ENCODE measurements around the gene ARSG. TPM values are rescaled to one million over a fixed set of nuclear protein-coding genes. Genes with fewer than 3 reads are reported as not detected.

The ARSG gene
- total RNA-seq, 4 donors from 2014 or later, result 9.1 to 28.3 (median 18.1) TPM

GRCh38 chr17:68429881-68430280 is 138.6 kb downstream of the ARSG start:
- H3K9me3 ChIP-seq, result no peaks in the 10 kb centered on the region
- peaks cover 61 to 65% of the 10 kb centered on the region in 2 donors for H3K36me3 ChIP-seq
- no peaks in the 10 kb centered on the region for H3K27me3 ChIP-seq
- no peak overlapping the region for H3K4me3 ChIP-seq (replicated peaks in 1 of 3)
- H3K4me1 ChIP-seq, result peaks cover 7 to 21% of the 10 kb centered on the region in 2 donors
- no peak for DNase-seq
- H3K27ac ChIP-seq, result no peak overlapping the region
- TF ChIP-seq CTCF (IDR thresholded peaks at IDR 0.05) (no peak), POLR2A (IDR thresholded peaks at IDR 0.05) (no peak)
- WGBS, 2 donors, result 91 to 95% methylated on average over 11 of the region's 11 CpGs
- intact Hi-C loops (cut with DNase I), result no loop called here

GRCh38 chr17:68431045-68431608 is 139.8 kb downstream of the ARSG start:
- Histone ChIP-seq H3K27ac (no peak overlapping the region), H3K4me1 (peaks cover 10 to 19% of the 10 kb centered on the region in 2 donors), H3K9me3 (no peaks in the 10 kb centered on the region), H3K4me3 (replicated peaks in 1 of 3) (no peak overlapping the region), H3K36me3 (peaks cover 59 to 65% of the 10 kb centered on the region in 2 donors), H3K27me3 (no peaks in the 10 kb centered on the region)
- TF ChIP-seq POLR2A (IDR thresholded peaks at IDR 0.05), result no peak
- TF ChIP-seq CTCF (IDR thresholded peaks at IDR 0.05), result no peak
- WGBS, 2 donors, result 89 to 90% methylated on average over 13 of the region's 13 CpGs
- no peak for DNase-seq
- intact Hi-C loops (cut with DNase I), result no loop called here

GRCh38 chr17:68431661-68432071 is 140.4 kb downstream of the ARSG start:
- no peaks in the 10 kb centered on the region for H3K9me3 ChIP-seq
- TF ChIP-seq CTCF (IDR thresholded peaks at IDR 0.05) (peak in 3 of 6 experiments; percentile 42 to 69 (median 46)), POLR2A (IDR thresholded peaks at IDR 0.05) (no peak)
- H3K27me3 ChIP-seq, result no peaks in the 10 kb centered on the region
- H3K36me3 ChIP-seq, result peaks cover 59 to 63% of the 10 kb centered on the region in 2 donors
- 45 to 56% methylated on average over 15 of the region's 15 CpGs for WGBS, 2 donors
- H3K4me3 ChIP-seq (replicated peaks in 1 of 3), result no peak overlapping the region
- H3K27ac ChIP-seq, result no peak overlapping the region
- peaks cover 12 to 19% of the 10 kb centered on the region in 2 donors for H3K4me1 ChIP-seq
- peak; percentile 45 to 70 for DNase-seq
- intact Hi-C loops (cut with DNase I), result no loop called here

- no peaks in the 10 kb centered on the region for H3K27me3 ChIP-seq
- no peak overlapping the region for H3K27ac ChIP-seq
- intact Hi-C loops (cut with DNase I), result no loop called here
- no peaks in the 10 kb centered on the region for H3K9me3 ChIP-seq
- WGBS, 2 donors, result 93 to 95% methylated on average over 14 of the region's 14 CpGs
- peaks cover 12 to 19% of the 10 kb centered on the region in 2 donors for H3K4me1 ChIP-seq
- no peak for DNase-seq
- H3K4me3 ChIP-seq (replicated peaks in 1 of 3), result no peak overlapping the region
- TF ChIP-seq CTCF (IDR thresholded peaks at IDR 0.05) (no peak), POLR2A (IDR thresholded peaks at IDR 0.05) (no peak)
- peaks cover 59 to 60% of the 10 kb centered on the region in 2 donors for H3K36me3 ChIP-seq
Measured at GRCh38 chr17:68432086-68432864, 141.0 kb downstream of the ARSG start.

- Histone ChIP-seq H3K4me1 (peaks cover 11 to 12% of the 10 kb centered on the region in 2 donors), H3K27me3 (no peaks in the 10 kb centered on the region), H3K27ac (no peak overlapping the region), H3K36me3 (peaks cover 59 to 60% of the 10 kb centered on the region in 2 donors), H3K4me3 (replicated peaks in 1 of 3) (no peak overlapping the region), H3K9me3 (no peaks in the 10 kb centered on the region)
- intact Hi-C loops (cut with DNase I), result no loop called here
- DNase-seq, result no peak
- 95 to 99% methylated on average over 9 of the region's 9 CpGs for WGBS, 2 donors
- TF ChIP-seq CTCF (IDR thresholded peaks at IDR 0.05), result no peak
- no peak for TF ChIP-seq POLR2A (IDR thresholded peaks at IDR 0.05)
Measured at GRCh38 chr17:68433211-68433610, 141.9 kb downstream of the ARSG start.
